ENCODE results near the gene DBF4B.

- TF ChIP-seq CTCF (IDR thresholded peaks at IDR 0.05): no peak
- no peak for TF ChIP-seq POLR2A (IDR thresholded peaks at IDR 0.05)
These were observed 50.1 kb downstream of the DBF4B start, which contains the start of gene ADAM11 for GRCh38 chr17:44758414-44759085.
